ENCODE results near the gene WDR45. TPM values are rescaled to one million over a fixed set of nuclear protein-coding genes. Genes with fewer than 3 reads are reported as not detected.

Gene WDR45
- total RNA-seq, 1 experiment from 2014 or later, result 65.5 TPM

- DNase-seq (ENCODE audit: low spot score), result peak; percentile 91
These were observed 5.8 kb downstream of the WDR45 start, which contains the start of gene PRAF2 for GRCh38 chrX:49073601-49074575. Gene PRAF2, minus strand, starts transcription at chrX:49074002. Its CDS starts 15 bp downstream, at chrX:49073987.

- no peak for DNase-seq (ENCODE audit: low spot score)
These were observed 7.0 kb downstream of the WDR45 start for GRCh38 chrX:49072712-49073095.

GRCh38 chrX:49071877-49072711 is 7.6 kb downstream of the WDR45 start:
- no peak for DNase-seq (ENCODE audit: low spot score)

- DNase-seq (ENCODE audit: low spot score), result no peak
These were observed 8.7 kb downstream of the WDR45 start for GRCh38 chrX:49070988-49071387.

- no peak for DNase-seq (ENCODE audit: low spot score)
These were observed 10.6 kb downstream of the WDR45 start for GRCh38 chrX:49069038-49069437.

- no peak for DNase-seq (ENCODE audit: low spot score)
These were observed 12.2 kb downstream of the WDR45 start for GRCh38 chrX:49067285-49068120.

- no peak for DNase-seq (ENCODE audit: low spot score)
These were observed 13.0 kb downstream of the WDR45 start for GRCh38 chrX:49066690-49067089.

GRCh38 chrX:49066278-49066677 is 13.4 kb downstream of the WDR45 start:
- DNase-seq (ENCODE audit: low spot score), result no peak

GRCh38 chrX:49064735-49065134 is 15.0 kb downstream of the WDR45 start:
- DNase-seq (ENCODE audit: low spot score), result no peak

GRCh38 chrX:49064303-49064702 is 15.4 kb downstream of the WDR45 start:
- DNase-seq (ENCODE audit: low spot score), result no peak

GRCh38 chrX:49063715-49064114 is 16.0 kb downstream of the WDR45 start:
- no peak for DNase-seq (ENCODE audit: low spot score)

GRCh38 chrX:49061916-49062315 is 17.8 kb downstream of the WDR45 start:
- DNase-seq (ENCODE audit: low spot score), result no peak

GRCh38 chrX:49061490-49061889 is 18.2 kb downstream of the WDR45 start:
- no peak for DNase-seq (ENCODE audit: low spot score)

GRCh38 chrX:49060914-49061313 is 18.8 kb downstream of the WDR45 start:
- no peak for DNase-seq (ENCODE audit: low spot score)

GRCh38 chrX:49059681-49060085 is 20.0 kb downstream of the WDR45 start:
- peak; percentile 49 for DNase-seq (ENCODE audit: low spot score)

- peak; percentile 36 for DNase-seq (ENCODE audit: low spot score)
These were observed 20.5 kb downstream of the WDR45 start for GRCh38 chrX:49059201-49059600.

GRCh38 chrX:49058794-49059193 is 20.9 kb downstream of the WDR45 start, which contains the start of gene CCDC120:
Gene CCDC120, plus strand, starts transcription at chrX:49058999. Its CDS starts 3,043 bp downstream, at chrX:49062042.
- DNase-seq (ENCODE audit: low spot score), result peak; percentile 70

- DNase-seq (ENCODE audit: low spot score), result no peak
These were observed 25.5 kb downstream of the WDR45 start for GRCh38 chrX:49054073-49054762.

- no peak for DNase-seq (ENCODE audit: low spot score)
These were observed 26.2 kb downstream of the WDR45 start for GRCh38 chrX:49053223-49054072.

- no peak for DNase-seq (ENCODE audit: low spot score)
These were observed 35.8 kb downstream of the WDR45 start for GRCh38 chrX:49043987-49044281.

Data from HT-29 (cell line).